ENCODE results near the gene MTAP.

The MTAP gene

DNA sequence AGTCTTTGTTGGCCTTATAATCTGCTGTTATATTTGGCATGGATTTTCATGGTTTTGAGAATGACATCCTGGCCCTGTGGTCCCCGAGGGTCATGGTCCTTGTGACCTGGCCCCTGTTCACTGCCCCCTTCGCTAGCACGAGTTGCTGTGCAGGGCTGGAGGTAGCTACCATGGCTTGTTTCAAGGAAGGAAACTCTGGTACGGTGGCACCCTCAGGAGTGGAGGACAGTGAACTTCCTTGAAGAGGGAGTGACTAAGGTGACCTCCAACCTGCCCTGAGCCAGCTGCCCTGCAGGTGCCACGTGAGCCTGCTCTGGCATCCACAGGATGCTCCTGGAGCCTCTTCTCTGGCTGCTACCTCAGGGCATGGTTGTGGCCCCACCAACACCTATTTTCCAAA is 62.1 kb downstream of the MTAP start:
- TF ChIP-seq, protein P1, sequence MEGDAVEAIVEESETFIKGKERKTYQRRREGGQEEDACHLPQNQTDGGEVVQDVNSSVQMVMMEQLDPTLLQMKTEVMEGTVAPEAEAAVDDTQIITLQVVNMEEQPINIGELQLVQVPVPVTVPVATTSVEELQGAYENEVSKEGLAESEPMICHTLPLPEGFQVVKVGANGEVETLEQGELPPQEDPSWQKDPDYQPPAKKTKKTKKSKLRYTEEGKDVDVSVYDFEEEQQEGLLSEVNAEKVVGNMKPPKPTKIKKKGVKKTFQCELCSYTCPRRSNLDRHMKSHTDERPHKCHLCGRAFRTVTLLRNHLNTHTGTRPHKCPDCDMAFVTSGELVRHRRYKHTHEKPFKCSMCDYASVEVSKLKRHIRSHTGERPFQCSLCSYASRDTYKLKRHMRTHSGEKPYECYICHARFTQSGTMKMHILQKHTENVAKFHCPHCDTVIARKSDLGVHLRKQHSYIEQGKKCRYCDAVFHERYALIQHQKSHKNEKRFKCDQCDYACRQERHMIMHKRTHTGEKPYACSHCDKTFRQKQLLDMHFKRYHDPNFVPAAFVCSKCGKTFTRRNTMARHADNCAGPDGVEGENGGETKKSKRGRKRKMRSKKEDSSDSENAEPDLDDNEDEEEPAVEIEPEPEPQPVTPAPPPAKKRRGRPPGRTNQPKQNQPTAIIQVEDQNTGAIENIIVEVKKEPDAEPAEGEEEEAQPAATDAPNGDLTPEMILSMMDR (conservative IDR thresholded peaks at IDR 0.05; ENCODE audit: control insufficient read depth, insufficient read depth, low read depth, low read length), result no peak
- DNase-seq (ENCODE audit: low read depth), result no peak
- H3K4me3 ChIP-seq (ENCODE audit: control insufficient read depth, low read depth, low read length), result no peak overlapping the region

DNA sequence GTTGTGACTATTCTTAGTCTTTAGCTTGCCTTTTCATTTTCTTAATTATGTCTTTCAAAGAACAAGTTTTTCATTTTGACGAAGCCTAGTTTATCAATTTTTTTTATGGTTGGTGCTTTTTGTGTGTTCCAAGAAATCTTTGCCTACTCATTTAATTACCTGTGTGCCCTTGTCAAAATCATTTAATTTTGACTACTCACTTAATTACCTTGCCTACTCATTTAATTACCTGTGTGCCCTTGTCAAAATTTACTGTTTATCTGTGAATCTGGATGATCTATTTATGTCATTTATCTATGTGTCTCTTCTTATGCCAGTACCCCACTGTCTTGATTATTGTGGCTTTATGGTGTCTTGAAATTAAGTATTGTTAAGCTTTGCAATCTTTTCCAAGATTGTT is 63.9 kb downstream of the MTAP start:
- TF ChIP-seq, protein P1 (conservative IDR thresholded peaks at IDR 0.05; ENCODE audit: control insufficient read depth, insufficient read depth, low read depth, low read length), result no peak
- no peak for DNase-seq (ENCODE audit: low read depth)

DNA sequence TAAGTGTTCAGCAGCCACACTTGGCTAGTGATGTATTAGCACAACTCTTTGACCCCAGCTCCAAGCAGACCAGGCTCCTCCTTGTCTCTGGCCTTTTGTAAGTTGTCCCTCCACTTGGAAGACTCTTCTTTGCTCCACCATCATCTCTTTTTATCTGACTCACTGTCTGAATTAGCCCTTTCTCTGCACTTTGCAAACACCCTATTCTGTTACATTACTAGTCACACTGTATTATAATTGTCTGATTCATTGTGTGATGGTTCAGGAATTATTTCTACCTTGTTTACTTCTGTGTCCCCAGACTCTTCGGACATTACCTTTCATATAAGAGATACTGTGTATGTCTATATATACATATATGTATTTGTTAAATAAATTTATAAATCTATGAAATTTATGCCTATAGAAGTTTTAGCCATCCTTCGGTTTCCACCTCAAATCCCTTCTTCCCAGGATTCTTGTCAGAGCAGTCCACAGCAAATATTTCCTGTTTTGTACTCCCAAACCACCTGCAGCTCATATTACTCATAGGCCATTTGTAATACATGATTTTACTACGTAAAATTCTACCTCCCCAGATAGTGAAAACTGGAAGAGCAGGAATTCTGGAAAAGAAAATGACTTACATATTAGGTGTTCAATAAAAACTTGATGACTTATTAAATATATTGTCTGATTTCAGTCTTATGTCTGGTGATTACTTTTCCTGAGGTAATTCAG is 69.0 kb downstream of the MTAP start:
- TF ChIP-seq, protein P1 (conservative IDR thresholded peaks at IDR 0.05; ENCODE audit: control insufficient read depth, insufficient read depth, low read depth, low read length), result no peak
- H3K4me3 ChIP-seq (ENCODE audit: control insufficient read depth, low read depth, low read length), result no peak overlapping the region
- DNase-seq (ENCODE audit: low read depth), result no peak

More for the DNA sequence above, 63.9 kb downstream of the MTAP start:
- H3K4me3 ChIP-seq (ENCODE audit: control insufficient read depth, low read depth, low read length), result no peak overlapping the region

DNA sequence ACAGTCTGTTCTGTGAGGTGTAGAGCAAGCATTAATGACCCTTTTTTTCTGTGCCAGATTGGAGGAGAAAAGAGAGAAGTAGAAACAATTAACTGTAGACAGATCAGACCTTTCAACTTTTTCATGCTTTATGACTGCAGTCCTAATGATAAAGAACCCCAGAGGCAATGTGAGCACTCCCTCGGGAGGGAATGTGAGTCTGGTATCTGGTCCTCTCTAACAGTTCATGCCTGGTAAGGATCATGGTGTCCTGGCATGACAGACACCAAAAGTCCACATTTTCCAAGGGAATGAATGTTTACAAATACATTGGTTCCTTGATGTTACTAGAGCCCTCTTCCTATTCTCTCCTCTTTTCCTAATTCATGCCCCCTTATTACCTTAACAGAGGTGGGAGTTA is 70.3 kb downstream of the MTAP start:
- DNase-seq (ENCODE audit: low read depth), result no peak
- no peak overlapping the region for H3K4me3 ChIP-seq (ENCODE audit: control insufficient read depth, low read depth, low read length)
- TF ChIP-seq, protein P1 (conservative IDR thresholded peaks at IDR 0.05; ENCODE audit: control insufficient read depth, insufficient read depth, low read depth, low read length), result no peak

DNA sequence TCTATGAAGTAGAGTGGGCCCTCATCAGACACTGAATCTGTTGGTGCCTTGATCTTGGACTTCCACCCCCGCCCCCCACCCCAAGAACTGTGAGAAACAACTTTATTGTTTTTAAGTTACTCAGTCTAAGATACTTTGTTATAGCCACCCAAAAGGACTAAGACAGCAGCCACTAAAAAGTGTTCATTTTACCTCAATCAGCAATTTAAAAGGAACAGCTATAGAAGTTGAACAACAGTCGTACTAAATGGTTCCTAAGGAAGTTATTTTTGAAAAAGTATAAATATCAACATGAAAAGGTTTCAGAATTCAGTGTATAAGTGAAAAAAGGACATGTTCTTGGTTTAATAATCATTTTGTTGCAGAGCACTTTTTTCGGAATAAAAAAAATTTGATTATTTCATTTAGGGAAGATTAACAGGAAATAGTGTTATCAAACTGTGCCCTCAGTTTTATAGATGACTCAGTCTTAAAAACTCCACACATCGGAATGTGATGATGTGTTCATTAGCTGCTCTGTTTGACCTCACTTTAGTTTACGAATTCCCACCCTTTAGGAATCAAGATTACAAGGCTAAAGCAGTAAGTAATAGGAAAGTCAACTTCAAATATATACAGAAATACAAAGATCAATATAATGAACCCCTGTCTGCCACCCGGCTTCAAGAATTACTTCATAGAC is 71.2 kb downstream of the MTAP start:
- TF ChIP-seq, protein P1 (conservative IDR thresholded peaks at IDR 0.05; ENCODE audit: control insufficient read depth, insufficient read depth, low read depth, low read length), result no peak
- DNase-seq (ENCODE audit: low read depth), result peak; percentile 40
- H3K4me3 ChIP-seq (ENCODE audit: control insufficient read depth, low read depth, low read length), result no peak overlapping the region

DNA sequence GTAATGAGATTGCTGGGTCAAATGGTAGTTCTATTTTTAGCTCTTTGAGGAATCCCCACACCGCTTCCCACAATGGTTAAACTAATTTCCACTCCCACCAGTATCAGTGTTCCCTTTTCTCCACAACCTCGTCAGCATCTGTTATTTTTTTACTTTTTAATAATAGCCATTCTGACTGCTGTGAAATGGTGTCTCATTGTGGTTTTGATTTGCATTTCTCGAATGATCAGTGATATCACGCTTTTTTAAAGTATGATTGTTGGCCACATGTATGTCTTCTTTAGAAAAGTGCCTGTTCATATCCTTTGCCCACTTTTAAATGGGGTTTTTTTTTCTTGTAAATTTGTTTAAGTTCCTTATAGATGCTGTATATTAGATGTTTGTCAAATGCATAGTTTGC is 73.5 kb downstream of the MTAP start:
- DNase-seq (ENCODE audit: low read depth), result no peak
- TF ChIP-seq, protein P1 (conservative IDR thresholded peaks at IDR 0.05; ENCODE audit: control insufficient read depth, insufficient read depth, low read depth, low read length), result no peak
- H3K4me3 ChIP-seq (ENCODE audit: control insufficient read depth, low read depth, low read length), result no peak overlapping the region
